ENCODE measurements around the gene SCUBE2.
"Not testable (repeated sequence)": the region's sequence is repeated elsewhere in the genome, so short reads cannot be mapped to it uniquely, and the experiment has no call there.

The SCUBE2 gene

GRCh38 chr11:8985462-8985861, 105.9 kb downstream of the SCUBE2 start:
- TF ChIP-seq CTCF (IDR thresholded peaks at IDR 0.05; ENCODE audit: low read depth, low read length, missing control alignments) = no peak
- DNase-seq (ENCODE audit: low read depth) = no peak

GRCh38 chr11:8983552-8983951, 107.8 kb downstream of the SCUBE2 start:
- H3K4me3 ChIP-seq (ENCODE audit: low read depth, low read length) = no peak overlapping the region
- no peak for TF ChIP-seq CTCF (IDR thresholded peaks at IDR 0.05; ENCODE audit: low read depth, low read length, missing control alignments)
- DNase-seq (ENCODE audit: low read depth) = no peak

More at GRCh38 chr11:8985462-8985861, 105.9 kb downstream of the SCUBE2 start:
- H3K4me3 ChIP-seq (ENCODE audit: low read depth, low read length) = no peak overlapping the region

- DNase-seq (ENCODE audit: low read depth) = no peak
- H3K4me3 ChIP-seq (ENCODE audit: low read depth, low read length) = no peak overlapping the region
- TF ChIP-seq CTCF (IDR thresholded peaks at IDR 0.05; ENCODE audit: low read depth, low read length, missing control alignments) = no peak
Observed at GRCh38 chr11:8980485-8980884, 110.9 kb downstream of the SCUBE2 start.

DNA sequence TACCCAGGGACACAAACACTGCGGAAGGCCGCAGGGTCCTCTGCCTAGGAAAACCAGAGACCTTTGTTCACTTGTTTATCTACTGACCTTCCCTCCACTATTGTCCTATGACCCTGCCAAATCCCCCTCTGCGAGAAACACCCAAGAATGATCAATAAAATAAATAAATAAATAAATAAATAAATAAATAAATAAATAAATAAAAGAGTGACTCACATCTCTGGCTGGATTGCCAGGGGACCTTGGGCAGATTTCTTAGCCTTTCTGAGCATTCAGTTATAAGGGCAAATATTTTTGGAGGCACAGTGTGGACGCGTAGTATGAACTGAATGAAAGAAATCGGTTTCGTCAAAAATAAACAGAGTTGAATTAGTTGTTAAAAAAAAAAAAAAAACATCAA, 112.0 kb downstream of the SCUBE2 start:
- H3K4me3 ChIP-seq (ENCODE audit: low read depth, low read length); DNase-seq (ENCODE audit: low read depth): not testable (repeated sequence)

DNA sequence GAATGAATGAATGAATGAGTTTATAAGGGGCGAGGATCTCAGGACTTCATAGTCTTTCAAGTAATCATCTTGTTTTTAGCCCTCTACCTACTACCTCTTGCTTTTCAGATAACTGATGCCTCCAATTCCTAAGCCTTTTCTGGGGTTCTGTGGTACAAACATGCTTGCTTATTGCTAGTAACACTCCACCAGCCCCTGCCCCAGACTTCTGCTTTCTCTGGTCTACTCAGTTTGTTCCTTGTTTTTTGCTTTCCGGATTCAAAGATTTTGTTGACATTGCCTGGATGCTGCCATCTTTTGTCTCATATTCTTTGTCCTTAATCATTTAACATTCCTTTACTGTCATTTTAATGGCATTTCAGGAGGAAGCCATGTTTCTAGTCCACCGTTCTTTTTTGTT, 118.3 kb downstream of the SCUBE2 start:
- TF ChIP-seq CTCF (IDR thresholded peaks at IDR 0.05; ENCODE audit: low read depth, low read length, missing control alignments) = no peak
- DNase-seq (ENCODE audit: low read depth) = no peak

DNA sequence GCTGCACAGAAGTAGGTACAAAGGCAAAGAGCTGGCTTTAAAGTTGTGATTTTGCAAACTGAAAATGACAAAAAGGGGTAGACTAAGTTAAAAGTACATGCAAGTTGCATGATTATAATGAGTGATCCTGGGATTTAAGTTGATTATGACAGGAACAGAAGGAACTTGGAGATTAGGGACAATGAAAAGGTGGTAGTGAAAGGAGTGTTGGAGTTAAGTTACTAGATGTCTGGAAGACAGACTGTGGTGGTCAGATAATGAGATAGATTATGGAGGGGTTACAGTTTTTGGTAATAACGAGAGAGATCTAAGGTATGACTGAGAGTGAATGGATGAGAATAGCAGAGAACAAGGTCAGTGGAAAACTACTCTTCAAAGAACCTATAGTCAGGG, 119.5 kb downstream of the SCUBE2 start:
- no peak overlapping the region for H3K4me3 ChIP-seq (ENCODE audit: low read depth, low read length)
- no peak for TF ChIP-seq CTCF (IDR thresholded peaks at IDR 0.05; ENCODE audit: low read depth, low read length, missing control alignments)
- DNase-seq (ENCODE audit: low read depth) = no peak

More for the DNA sequence above, 118.3 kb downstream of the SCUBE2 start:
- no peak overlapping the region for H3K4me3 ChIP-seq (ENCODE audit: low read depth, low read length)

DNA sequence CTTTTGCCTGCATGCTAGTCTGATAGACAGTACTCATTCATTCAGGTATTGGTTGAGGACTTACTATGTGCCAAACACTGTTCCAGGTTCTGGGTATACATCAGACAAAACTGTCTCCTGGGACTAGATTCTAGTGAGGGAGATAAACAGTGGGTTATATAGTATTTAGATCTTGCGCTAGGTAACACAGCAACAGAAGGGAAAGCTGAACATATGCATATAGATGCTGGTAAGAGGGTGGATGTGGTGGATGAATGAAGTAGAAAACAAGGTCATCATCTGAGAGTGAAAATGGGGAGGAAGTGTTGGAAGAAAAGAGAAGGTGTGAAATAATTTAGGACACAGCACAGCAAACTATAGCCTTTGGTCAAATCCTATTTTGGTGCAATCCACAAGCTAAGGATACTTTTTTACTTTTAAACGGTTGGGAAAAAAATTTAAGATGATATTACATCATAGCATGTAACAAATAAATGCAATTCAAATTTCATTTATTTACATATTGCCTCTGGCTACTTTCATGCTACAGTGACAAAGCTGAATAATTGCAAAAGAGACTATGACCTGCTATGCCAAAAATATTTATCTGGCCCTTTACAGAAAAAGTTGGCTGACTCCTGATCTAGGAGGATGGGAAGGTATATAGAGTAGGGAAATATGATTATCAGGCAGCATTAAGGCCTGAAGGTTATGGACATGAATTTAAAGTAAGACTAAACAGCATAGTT, 120.0 kb downstream of the SCUBE2 start:
- no peak overlapping the region for H3K4me3 ChIP-seq (ENCODE audit: low read depth, low read length)
- no peak for TF ChIP-seq CTCF (IDR thresholded peaks at IDR 0.05; ENCODE audit: low read depth, low read length, missing control alignments)
- DNase-seq (ENCODE audit: low read depth) = no peak
